HG03432 (cell line): ENCODE measurements around the gene ADD2.
"Not testable (repeated sequence)": the region's sequence is repeated elsewhere in the genome, so short reads cannot be mapped to it uniquely, and the experiment has no call there.

Experiments used
- ATAC-seq: cut with Tn5 transposase; IDR thresholded peaks from one replicate; pipeline ENCODE4 v1.9.1; 2021; ENCODE audit warnings: mild to moderate bottlenecking, moderate library complexity; ENCODE audit not compliant: unreplicated experiment

Gene ADD2, protein sequence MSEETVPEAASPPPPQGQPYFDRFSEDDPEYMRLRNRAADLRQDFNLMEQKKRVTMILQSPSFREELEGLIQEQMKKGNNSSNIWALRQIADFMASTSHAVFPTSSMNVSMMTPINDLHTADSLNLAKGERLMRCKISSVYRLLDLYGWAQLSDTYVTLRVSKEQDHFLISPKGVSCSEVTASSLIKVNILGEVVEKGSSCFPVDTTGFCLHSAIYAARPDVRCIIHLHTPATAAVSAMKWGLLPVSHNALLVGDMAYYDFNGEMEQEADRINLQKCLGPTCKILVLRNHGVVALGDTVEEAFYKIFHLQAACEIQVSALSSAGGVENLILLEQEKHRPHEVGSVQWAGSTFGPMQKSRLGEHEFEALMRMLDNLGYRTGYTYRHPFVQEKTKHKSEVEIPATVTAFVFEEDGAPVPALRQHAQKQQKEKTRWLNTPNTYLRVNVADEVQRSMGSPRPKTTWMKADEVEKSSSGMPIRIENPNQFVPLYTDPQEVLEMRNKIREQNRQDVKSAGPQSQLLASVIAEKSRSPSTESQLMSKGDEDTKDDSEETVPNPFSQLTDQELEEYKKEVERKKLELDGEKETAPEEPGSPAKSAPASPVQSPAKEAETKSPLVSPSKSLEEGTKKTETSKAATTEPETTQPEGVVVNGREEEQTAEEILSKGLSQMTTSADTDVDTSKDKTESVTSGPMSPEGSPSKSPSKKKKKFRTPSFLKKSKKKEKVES

DNA sequence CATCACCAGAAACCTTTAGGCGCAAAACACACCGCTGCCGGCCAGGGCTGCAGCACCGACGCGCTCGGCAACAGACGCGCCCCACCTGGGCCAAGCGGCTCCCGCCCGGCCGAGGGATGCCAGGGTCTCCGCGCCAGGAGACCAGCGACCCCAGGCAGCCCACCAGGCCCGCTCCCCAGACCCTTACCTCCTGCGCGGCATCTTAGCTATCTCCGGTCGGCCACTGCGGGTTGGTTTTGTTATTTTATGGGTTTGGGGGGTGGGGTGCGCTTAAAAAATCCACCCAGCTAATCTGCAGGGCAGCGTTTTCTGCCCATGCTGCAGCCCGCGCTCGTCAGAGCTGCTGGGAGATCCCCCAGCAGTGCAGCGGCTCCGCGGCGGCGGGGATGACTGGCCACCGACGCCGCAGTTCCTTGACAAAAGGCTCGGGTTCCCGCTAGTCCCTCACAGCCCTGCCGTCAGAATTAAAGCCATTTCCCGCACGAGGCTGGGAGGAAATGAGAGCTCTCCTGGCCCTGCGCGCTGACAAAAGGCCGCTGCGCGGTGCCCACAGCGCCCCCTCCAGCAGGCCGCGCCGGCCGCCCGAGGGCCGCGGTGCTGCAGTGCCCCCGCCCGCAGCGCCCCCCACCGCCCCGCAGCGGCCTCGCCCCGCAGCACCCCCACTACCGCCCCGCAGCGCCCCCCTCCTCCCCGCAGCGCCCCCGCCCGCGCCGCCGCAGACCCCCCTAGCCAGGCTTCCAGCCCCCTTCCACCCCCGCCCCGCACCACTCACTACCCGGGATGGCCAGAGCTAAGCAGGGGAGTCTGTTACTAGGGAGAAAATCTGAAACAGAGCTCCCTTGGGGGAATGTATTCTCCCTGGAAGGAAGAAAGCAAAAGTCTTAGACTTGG is at the start of gene ADD2:
TSS of gene ADD2 (minus strand) at position 502 of the 891 bp plus-strand sequence. CDS start 61,792 bp downstream, outside the sequence.
- peak; percentile 52 for ATAC-seq

DNA sequence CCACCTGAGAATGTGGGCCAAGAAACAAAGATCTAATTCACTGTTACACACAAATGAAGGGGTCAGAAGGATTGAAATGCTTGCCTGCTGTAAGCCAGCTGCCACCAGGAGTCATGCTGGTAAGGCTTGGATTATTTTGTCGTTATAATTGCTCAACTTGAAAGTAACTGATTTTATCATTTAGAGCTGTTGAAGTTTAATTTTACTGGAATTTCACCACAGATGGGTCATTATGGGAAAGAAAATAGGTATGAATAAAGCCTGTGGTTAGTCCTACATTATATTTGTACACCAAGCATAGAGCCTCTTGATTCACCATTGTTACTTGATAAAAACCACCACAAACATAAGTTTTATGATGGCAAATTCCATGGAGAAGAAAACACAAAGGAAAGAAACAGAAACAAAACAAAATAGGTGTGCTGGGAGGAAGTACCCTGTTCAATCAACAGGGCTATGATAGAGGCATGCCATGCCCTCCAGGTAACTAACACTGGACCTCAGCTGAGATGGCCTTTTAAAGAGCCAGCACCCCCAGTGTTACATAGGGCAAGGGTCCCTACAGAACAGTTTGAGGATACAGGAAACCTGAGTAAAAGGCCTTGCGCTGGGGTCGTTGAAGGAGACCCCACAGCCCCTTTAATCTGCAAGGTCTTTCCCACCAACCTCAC is 49.4 kb upstream of the ADD2 start:
- no peak for ATAC-seq

DNA sequence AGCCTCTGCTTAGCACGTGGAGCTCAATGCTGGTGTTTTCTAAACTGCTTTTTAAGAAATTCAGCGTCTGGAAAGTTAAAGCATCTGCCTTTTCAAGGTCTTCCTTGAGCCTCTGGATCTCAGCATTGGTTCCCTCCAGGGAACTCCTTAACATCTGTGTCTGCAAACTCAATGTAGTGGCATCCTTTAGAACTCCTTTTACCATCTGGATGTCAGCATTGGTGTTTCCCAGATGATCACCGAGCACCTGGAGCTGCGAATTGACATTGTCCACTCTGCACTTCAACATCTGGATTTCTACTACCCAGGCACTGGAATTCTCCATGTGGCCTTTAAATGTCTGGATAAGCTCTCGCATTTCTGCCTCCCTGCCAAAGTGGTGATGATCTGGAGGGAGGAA is 48.7 kb upstream of the ADD2 start:
- no peak for ATAC-seq

DNA sequence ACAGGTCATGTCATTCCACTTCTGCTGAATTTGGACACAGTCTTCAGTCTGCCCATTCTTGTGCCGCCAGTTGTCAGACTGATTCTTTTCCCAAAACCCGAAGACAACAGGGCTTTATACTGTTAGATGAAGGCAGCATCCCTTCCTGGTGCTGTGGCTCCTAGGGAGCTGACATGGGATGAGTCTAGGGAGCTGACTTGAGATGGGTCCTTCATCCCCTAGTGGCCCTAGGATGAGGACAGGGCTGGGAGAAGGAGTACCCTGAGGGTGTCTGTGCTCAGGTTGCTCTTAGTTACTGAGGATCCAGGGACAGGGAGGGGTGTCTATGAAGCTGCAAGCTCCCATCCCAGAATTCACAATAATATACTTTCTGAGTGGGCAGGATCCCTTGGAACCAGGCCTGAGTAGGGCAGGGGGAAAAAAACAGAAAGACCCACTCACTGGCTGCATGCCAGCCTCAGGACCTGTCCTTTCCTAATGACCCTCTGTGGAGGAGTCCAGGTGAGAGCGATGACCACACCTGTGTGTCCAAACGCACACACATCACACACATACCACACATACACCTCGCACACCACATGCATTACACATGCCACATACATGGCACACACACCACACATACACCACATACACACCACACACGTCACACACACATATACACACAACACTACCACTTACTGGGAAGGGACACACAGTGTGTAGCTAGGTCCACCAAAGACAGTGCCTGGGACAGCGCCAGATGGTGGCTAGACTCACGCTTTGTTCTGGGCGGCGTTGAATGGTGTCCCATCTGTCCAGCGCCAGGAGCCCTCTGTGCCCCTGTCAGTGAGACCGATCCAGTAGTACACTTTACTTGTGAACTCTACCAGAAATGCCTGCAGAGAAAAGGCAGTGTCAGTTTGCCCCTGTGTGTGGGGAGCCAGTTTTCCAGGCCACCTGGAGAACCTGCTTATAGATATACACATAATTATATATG is 41.3 kb upstream of the ADD2 start:
- ATAC-seq = no peak

DNA sequence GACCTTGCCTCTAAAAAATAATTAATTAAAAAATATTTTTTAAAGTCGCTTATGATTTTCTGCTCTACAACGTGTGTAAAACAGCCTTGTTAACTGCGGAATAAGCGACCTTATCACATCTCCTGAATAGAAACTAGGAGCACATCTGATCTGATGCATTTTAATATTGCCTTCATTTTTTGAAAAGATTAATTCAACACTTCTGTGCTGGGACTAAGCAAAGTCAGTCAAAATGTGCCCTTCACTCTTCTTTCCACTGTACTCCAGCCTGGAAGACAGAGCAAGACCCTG is 39.8 kb upstream of the ADD2 start:
- ATAC-seq = no peak

DNA sequence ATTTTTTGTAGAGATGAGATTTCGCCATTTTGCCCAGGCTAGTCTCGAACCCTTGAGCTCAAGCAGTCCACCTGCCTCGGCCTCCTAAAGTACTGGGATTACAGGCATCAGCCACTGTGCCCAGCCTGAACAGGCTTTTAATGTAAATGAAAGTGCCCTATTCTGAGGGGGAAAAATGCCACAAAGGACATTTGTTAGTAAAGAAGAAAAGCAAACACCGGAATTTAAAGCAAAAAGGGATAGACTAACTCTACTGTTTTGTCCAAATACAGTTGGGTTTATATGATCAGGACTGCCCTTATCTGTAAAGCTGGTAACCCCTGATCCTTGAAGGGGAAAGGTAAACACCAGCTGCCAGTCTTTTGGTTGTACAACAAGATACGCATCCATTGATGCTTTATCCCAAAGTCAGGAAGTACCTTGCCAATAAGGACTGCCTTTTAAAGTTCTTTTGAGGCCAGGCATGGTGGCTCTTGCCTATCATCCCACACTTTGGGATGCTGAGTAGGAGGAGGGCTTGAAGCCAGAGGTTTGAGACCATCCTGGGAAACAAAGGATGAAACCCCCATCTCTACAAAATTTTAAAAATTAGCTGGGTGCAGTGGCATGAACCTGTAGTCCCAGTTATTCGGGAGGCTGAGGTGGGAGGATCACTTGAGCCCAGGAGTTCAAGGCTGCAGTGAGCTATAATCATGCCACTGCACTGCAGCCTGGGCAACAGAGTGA is 39.3 kb upstream of the ADD2 start:
- no peak for ATAC-seq

DNA sequence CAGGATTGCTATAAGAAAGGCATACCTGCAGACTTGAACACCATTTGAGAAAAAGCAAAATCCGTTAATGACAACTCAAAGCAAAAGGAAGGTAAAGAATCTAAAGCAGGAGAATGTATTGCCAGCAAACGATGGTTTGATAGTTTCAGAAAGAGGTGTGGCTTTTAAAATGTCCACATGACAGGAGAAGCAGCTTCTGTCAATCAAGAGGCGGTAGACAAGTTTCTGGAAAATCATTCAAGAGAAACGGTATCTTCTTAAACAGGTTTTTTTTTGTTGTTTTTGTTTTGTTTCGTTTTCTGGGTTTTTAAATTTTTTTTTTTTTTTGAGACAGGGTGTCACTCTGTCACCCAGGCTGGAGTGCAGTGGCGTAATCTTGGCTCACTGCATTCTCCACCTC is 38.6 kb upstream of the ADD2 start:
- ATAC-seq = no peak

DNA sequence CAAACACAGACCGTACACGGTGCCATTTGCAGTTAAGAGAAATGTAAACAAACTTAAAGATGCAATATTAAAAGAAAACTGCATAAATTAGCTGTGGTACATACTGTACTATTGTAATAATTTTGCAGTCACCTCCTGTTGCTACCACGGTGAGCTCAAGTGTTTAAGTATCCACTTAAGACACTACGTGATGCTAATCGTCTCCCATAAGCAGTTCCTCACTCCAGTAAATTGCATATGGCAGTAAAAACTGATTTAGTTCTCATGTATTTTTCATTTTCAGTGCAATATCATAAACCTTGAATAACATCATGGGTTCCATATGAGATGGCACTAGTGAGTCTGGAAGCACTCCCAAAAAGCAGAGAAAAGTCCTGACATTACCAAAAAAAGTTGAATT is 38.0 kb upstream of the ADD2 start:
- ATAC-seq = no peak

DNA sequence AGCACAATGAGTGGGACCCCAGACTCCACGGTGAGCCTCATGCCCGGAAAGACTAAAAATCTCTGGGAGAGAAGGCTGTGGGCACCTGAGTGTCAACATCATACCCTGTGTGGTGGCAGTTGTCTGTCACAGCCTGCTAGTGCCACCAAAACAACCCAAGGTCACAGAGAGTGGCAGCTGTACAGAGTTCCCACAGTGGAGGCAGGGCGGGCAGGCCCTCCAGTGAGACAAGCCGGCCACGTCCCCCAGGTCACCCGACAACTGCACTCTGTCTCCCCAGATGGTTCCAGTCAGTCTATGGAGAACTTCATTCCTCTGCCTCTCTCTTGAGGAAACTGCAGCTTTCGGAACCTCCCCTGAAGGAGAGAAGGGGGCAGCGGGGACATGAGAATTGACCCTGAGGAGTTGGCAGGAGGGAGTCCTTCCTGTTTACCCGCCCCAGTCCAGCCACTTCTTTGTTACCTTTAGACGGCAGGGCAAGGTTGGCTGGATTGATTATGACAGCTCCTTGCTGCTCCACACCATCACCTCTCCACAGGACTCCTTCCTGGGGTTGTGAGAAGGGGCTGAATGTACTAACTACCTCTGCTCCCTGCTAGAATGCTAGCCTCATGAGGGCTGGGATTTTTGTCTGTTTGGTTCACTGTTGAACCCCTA is 33.7 kb upstream of the ADD2 start:
- no peak for ATAC-seq

DNA sequence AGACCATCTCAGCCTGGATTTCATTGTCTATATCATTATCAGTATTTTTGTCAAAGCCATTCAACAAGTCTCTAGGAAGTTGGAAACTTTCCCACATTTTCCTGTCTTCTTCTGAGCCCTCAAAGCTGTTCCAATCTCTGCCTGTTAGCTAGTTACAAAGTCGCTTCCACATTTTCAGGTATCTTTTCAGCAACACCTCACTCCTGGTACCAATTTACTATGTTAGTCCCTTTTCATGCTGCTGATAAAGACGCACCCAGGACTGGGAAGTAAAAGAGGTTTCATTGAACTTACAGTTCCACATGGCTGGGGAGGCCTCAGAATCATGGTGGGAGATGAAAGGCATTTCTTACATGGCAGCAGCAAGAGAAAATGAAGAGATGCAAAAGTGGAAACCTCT is 31.7 kb upstream of the ADD2 start:
- ATAC-seq = no peak

DNA sequence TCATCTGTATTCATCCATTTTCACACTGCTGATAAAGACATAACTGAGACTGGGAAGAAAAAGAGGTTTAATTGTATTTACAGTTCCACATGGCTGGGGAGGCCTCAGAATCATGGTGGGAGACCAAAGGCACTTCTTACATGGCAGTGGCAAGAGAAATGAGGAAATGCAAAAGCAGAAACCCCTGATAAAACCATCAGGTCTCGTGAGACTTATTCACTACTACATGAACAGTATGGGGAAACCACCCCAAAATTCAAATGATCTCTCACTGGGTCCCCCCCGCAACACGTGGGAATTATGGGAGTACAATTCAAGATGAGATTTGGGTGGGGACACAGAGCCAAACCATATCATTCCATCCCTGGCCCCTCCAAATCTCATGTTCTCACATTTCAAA is 30.0 kb upstream of the ADD2 start:
- ATAC-seq = not testable (repeated sequence)

DNA sequence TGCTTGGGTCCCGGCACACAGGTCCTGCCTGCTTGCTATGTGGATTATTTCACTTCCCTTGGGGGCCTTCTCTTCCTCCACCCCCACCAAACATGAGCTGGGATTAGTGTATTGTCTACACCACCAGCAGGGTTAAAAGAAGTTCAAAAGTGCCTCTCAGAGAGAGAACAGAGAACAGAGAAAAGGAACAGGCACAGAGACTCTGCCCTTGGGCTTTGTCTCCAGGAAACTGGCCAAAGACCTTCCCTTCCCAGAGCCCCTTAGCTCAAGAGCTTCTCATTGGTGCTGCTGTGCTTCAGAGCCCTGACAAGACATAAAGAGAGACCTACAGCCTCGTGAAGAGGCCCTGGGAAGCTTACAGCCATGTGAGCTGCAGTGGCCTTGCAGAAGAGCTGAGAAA is 29.5 kb upstream of the ADD2 start:
- ATAC-seq = no peak

DNA sequence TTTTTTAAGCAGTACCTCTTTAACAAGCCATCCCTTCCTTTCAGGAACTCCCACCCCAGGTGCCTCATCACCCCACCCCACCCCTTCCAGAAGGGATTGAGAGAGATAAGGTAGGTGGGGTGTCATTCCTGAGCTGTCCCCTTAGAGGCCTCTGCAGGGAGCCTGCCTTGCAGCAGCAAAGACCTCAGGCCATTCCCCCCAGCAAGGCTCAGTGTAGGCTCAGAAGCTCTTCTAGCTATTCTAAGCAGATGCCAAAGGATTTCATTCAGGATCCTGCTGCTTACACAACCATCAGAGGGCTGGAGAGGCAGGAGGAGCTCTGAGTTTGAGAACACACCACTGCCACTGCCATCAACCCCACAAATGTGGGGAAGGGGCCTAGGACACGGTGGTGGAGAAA is 28.3 kb upstream of the ADD2 start:
- ATAC-seq = no peak

DNA sequence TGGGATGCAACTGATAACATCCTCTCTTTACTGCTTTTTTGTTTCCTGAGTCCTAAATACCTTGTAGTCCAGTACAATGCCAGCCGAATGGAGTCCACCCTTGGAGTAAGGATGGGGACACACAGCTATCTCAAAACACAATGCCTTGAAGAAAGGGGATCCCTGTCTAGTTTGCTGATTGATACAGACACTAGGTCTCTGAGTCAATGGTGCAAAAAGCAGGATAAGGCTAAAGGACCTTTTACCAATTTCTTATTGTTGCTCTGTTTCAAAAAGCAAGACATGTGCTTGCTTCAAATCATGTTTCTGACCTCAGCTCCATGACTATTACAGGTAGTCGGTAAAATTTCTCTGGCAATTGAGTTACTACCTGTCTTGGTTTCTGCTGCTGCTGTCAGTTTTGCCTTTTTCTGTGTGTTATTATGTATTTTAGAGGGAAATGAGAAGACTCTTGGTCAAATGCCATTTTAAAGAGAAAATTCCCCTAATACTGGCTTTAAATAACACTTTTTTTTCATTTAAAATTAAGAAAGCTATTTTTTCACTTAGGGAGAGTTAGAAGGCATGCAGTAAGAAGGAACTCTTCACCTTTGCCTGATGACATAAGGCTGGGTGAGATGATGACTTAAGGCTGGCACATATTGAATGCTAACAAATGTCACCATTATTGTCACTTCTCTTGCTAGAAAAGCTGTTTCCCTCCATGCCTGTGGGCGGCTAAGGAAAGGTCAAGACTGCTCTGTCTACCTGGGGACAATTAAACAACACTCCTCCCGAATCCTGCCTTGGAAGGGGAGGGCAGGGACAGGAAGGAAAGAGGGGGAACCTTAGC is 27.4 kb upstream of the ADD2 start:
- ATAC-seq = no peak

DNA sequence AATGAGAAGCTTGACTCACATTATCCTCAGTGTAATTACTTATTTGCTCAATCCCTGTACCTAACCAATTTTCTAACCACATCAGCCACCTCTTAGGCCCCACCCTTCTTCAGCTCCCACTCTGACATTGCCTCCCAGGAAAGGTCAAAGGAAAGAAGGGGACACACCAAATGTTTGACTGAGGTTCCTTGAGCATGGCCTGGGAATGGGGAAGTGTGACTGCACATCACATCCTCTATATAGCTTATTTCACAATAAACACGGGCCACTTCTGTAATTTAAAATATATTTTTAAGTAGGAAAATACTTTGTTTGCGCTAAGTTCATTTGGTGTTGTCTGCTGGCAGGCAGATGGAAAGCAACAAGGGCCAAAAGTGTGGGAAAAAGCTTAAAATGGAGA is 25.4 kb upstream of the ADD2 start:
- ATAC-seq = no peak

DNA sequence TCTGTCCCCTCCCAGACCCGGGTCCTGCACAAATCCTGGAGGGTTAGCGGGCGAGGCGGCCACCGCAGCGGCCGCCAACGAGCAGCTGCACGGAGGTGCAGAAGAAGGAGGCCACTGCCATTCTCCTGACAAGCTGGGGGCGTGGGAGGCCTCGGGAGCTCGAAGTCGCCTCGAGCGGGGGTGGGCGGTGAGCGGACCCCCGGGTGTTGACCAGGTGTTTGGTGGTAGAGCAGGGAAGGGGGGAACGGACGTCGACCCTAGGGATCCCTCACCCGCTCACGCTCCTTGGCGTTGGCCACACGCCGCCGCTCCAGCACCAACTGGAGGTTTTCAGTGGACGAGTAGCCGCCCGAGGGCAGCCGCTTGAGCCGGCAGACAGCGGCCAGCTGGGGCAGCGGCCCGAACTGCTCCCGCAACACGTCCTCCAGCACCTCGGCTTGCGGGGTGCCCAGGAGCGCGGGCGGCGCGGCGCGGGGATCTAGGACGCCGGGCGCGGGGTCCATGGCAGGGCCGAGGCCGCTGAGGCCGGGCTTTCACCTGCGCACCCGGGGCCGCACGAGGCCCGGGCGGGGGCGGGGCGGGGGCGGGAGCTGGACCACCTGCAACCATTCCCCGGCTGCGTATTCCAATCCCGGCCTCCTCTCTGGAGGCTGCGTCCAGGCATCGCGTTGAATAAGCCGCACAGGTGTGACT is 22.3 kb upstream of the ADD2 start, which contains the start of gene FIGLA:
TSS of gene FIGLA (minus strand) at position 508 of the 693 bp plus-strand sequence. CDS start at position 503, 5 bp downstream.
- ATAC-seq = no peak
